Superior temporal gyrus (tissue), 1 donor: ENCODE data around the gene PTCHD4.
"Not testable (repeated sequence)": the region's sequence is repeated elsewhere in the genome, so short reads cannot be mapped to it uniquely, and the experiment has no call there.

Experiments used
- DNase-seq: peaks from one replicate; pipeline ENCODE4 v3.0.0-alpha.2; 2016; ENCODE audit errors: extremely low spot score

Gene PTCHD4

GRCh38 chr6:48111143-48111506 lies at the start of gene PTCHD4:
PTCHD4 (minus strand) TSS chr6:48111197; CDS start chr6:48068957, 42,240 bp downstream.
- DNase-seq, result no peak

GRCh38 chr6:48151142-48151541 lies 40.1 kb upstream of the PTCHD4 start:
- no peak for DNase-seq

- no peak for DNase-seq
Observed at GRCh38 chr6:48150701-48151100, 39.7 kb upstream of the PTCHD4 start.

GRCh38 chr6:48147051-48147450 lies 36.1 kb upstream of the PTCHD4 start:
- no peak for DNase-seq

- no peak for DNase-seq
Observed at GRCh38 chr6:48144021-48144420, 33.0 kb upstream of the PTCHD4 start.

GRCh38 chr6:48141975-48142374 lies 31.0 kb upstream of the PTCHD4 start:
- no peak for DNase-seq

GRCh38 chr6:48139818-48140614 lies 29.0 kb upstream of the PTCHD4 start:
- no peak for DNase-seq

- DNase-seq, result no peak
Observed at GRCh38 chr6:48136856-48137255, 25.9 kb upstream of the PTCHD4 start.

GRCh38 chr6:48135323-48136084 lies 24.5 kb upstream of the PTCHD4 start:
- DNase-seq, result no peak

- DNase-seq, result no peak
Observed at GRCh38 chr6:48134246-48134645, 23.2 kb upstream of the PTCHD4 start.

- no peak for DNase-seq
Observed at GRCh38 chr6:48123601-48124000, 12.6 kb upstream of the PTCHD4 start.

- DNase-seq, result not testable (repeated sequence)
Observed at GRCh38 chr6:48121983-48122749, 11.2 kb upstream of the PTCHD4 start.

GRCh38 chr6:48116699-48117645 lies 6.0 kb upstream of the PTCHD4 start:
- DNase-seq, result no peak

GRCh38 chr6:48113130-48113529 lies 2.1 kb upstream of the PTCHD4 start:
- no peak for DNase-seq

- no peak for DNase-seq
Observed at GRCh38 chr6:48111575-48111974, 578 bp upstream of the PTCHD4 start.

GRCh38 chr6:48110436-48111142 lies 408 bp downstream of the PTCHD4 start:
- DNase-seq, result no peak

GRCh38 chr6:48109944-48110343 lies 1.1 kb downstream of the PTCHD4 start:
- DNase-seq, result no peak

- not testable (repeated sequence) for DNase-seq
Observed at GRCh38 chr6:48102476-48103195, 8.4 kb downstream of the PTCHD4 start.

GRCh38 chr6:48101290-48101689 lies 9.7 kb downstream of the PTCHD4 start:
- DNase-seq, result no peak

- DNase-seq, result no peak
Observed at GRCh38 chr6:48100588-48100895, 10.5 kb downstream of the PTCHD4 start.
